Esophagus squamous epithelium (tissue), 4 donors: Measurements from ENCODE around the gene DYRK2.

Experiments
- POLR2A ChIP-seq, 4 donors: fragments of 450-650 bp; IDR thresholded peaks; one replicate each; pipeline ENCODE4 v1.6.1; 2017; ENCODE audit warnings: antibody characterized with exemption in 4 of 4, mild to moderate bottlenecking in 4 of 4, moderate library complexity in 3 of 4
- TF ChIP-seq, protein P1 (sequence below), 6 experiments: fragments of 450-650 bp in 4 of 6; fragments of 200-600 bp in 2 of 6; sonication (generic) in 2 of 6; IDR thresholded peaks; one replicate each; pipeline ENCODE4 v1.5.1; 2016 to 2019; ENCODE audit warnings: antibody characterized with exemption in 6 of 6, mild to moderate bottlenecking in 4 of 6, moderate library complexity in 4 of 6

DNA sequence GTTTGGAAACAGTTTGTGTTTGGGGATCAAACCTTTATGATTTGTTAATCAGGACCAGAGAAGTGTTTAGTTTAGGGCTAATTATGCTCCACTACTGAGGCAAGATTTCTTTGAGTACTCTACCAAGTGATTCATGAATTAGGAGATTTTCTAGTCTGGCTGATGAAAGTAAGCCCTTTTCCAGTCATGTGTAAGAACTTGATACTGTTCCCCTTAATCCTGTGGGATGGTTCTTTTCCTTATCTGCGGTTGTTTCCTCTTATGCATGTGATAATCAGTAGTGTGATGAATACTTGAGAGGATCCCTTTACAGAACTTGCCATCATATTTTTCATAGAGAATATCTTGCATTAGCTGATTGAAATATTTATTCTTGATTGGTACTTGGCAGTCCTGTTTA is 42.1 kb downstream of the DYRK2 start:
- TF ChIP-seq, protein P1, sequence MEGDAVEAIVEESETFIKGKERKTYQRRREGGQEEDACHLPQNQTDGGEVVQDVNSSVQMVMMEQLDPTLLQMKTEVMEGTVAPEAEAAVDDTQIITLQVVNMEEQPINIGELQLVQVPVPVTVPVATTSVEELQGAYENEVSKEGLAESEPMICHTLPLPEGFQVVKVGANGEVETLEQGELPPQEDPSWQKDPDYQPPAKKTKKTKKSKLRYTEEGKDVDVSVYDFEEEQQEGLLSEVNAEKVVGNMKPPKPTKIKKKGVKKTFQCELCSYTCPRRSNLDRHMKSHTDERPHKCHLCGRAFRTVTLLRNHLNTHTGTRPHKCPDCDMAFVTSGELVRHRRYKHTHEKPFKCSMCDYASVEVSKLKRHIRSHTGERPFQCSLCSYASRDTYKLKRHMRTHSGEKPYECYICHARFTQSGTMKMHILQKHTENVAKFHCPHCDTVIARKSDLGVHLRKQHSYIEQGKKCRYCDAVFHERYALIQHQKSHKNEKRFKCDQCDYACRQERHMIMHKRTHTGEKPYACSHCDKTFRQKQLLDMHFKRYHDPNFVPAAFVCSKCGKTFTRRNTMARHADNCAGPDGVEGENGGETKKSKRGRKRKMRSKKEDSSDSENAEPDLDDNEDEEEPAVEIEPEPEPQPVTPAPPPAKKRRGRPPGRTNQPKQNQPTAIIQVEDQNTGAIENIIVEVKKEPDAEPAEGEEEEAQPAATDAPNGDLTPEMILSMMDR (IDR thresholded peaks at IDR 0.05), result no peak
- no peak for TF ChIP-seq POLR2A (IDR thresholded peaks at IDR 0.05)
